ENCODE measurements around the gene SLC17A7.

Gene SLC17A7

GRCh38 chr19:49408816-49409440, 32.4 kb downstream of the SLC17A7 start:
- no peak for DNase-seq (ENCODE audit: low read depth)

- no peak for DNase-seq (ENCODE audit: low read depth)
These were observed 33.8 kb downstream of the SLC17A7 start for GRCh38 chr19:49407482-49408015.

GRCh38 chr19:49407079-49407478, 34.2 kb downstream of the SLC17A7 start:
- DNase-seq (ENCODE audit: low read depth) = no peak

- no peak for DNase-seq (ENCODE audit: low read depth)
These were observed 37.7 kb downstream of the SLC17A7 start for GRCh38 chr19:49403404-49404187.

GRCh38 chr19:49400029-49400428, 41.3 kb downstream of the SLC17A7 start:
- DNase-seq (ENCODE audit: low read depth) = no peak

GRCh38 chr19:49398931-49399330, 42.4 kb downstream of the SLC17A7 start:
- no peak for DNase-seq (ENCODE audit: low read depth)

GRCh38 chr19:49398001-49398615, 43.2 kb downstream of the SLC17A7 start:
- no peak for DNase-seq (ENCODE audit: low read depth)

GRCh38 chr19:49396738-49397505, 44.4 kb downstream of the SLC17A7 start:
- no peak for DNase-seq (ENCODE audit: low read depth)

GRCh38 chr19:49395581-49396407, 45.5 kb downstream of the SLC17A7 start:
- DNase-seq (ENCODE audit: low read depth) = no peak

- DNase-seq (ENCODE audit: low read depth) = no peak
These were observed 47.4 kb downstream of the SLC17A7 start for GRCh38 chr19:49393881-49394280.

- peak; percentile 67 for DNase-seq (ENCODE audit: low read depth)
These were observed 49.5 kb downstream of the SLC17A7 start for GRCh38 chr19:49391581-49392399.

- no peak for DNase-seq (ENCODE audit: low read depth)
These were observed 50.4 kb downstream of the SLC17A7 start for GRCh38 chr19:49390929-49391359.

GRCh38 chr19:49390131-49390928, 51.0 kb downstream of the SLC17A7 start:
- DNase-seq (ENCODE audit: low read depth) = no peak

GRCh38 chr19:49389406-49389805, 51.9 kb downstream of the SLC17A7 start:
- DNase-seq (ENCODE audit: low read depth) = no peak

- peak; percentile 88 for DNase-seq (ENCODE audit: low read depth)
These were observed 53.4 kb downstream of the SLC17A7 start, which contains the start of gene KASH5 for GRCh38 chr19:49387936-49388372. TSS of gene KASH5 (plus strand) at chr19:49388249. CDS start at chr19:49390884, 2,635 bp downstream.

- DNase-seq (ENCODE audit: low read depth) = no peak
These were observed 57.7 kb downstream of the SLC17A7 start for GRCh38 chr19:49383599-49383998.

GRCh38 chr19:49382639-49383038, 58.7 kb downstream of the SLC17A7 start:
- no peak for DNase-seq (ENCODE audit: low read depth)

- no peak for DNase-seq (ENCODE audit: low read depth)
These were observed 60.9 kb downstream of the SLC17A7 start for GRCh38 chr19:49380391-49380790.
